Psoas muscle (tissue), 8 donors: ENCODE results near the gene SART1. TPM values are rescaled to one million over a fixed set of nuclear protein-coding genes. Genes with fewer than 3 reads are reported as not detected.

Experiments used
- ATAC-seq, 4 donors: fragments of 200-7000 bp; cut with Tn5 transposase; one replicate each; pipeline ENCODE4 v1.9.1; 2020; ENCODE audit warnings: moderate library complexity in 3 of 4, mild to moderate bottlenecking in 2 of 4
- DNase-seq, 2 donors: peaks; one replicate each; pipeline ENCODE4 v3.0.0-alpha.2; 2020
- H3K27ac ChIP-seq: fragments of 200-600 bp; one replicate; pipeline ENCODE4 v1.8.0; 2022
- H3K27me3 ChIP-seq, 3 donors: fragments of 200-600 bp in 1 of 3; one replicate each; pipeline versions ENCODE4 v1.6.1 to v1.8.0; 2013 to 2022; ENCODE audit warnings: low read length in 2 of 3, mild to moderate bottlenecking in 2 of 3, moderate library complexity in 1 of 3; ENCODE audit not compliant: insufficient read depth in 3 of 3
- H3K36me3 ChIP-seq, 2 donors: fragments of 200-600 bp in 1 of 2; one replicate each; pipeline versions ENCODE4 v1.6.1 to v1.8.0; 2013 to 2022; ENCODE audit warnings: low read depth in 1 of 2, mild to moderate bottlenecking in 1 of 2, moderate library complexity in 1 of 2; ENCODE audit not compliant: insufficient read depth in 1 of 2
- H3K4me1 ChIP-seq: fragments of 200-600 bp; one replicate; pipeline ENCODE4 v1.8.0; 2022
- H3K4me3 ChIP-seq: fragments of 200-600 bp; one replicate; pipeline ENCODE4 v1.8.0; 2022; ENCODE audit warnings: mild to moderate bottlenecking
- H3K9me3 ChIP-seq: fragments of 200-600 bp; one replicate; pipeline ENCODE4 v1.8.0; 2022
- WGBS, 3 donors: extraction: QIAGEN DNeasy Blood & Tissue Kit; methylation state at CpG; one replicate each; pipeline versions ENCODE4 v1.1.6 to v1.1.7; 2013; 5-methylcytosine and 5-hydroxymethylcytosine counted together
- intact Hi-C, 2 donors: fragments of 100-400 bp; cut with DNase I; formaldehyde crosslinking; loops; one replicate each; pipeline versions ENCODE4 v1.11.0 to v1.14.2; 2022
- polyA plus RNA-seq, 3 donors: library from polyadenylated mRNA; stranded (reverse); fragments of 200-250 nt; gene quantifications; one replicate each; pipeline ENCODE4 v1.2.3, GENCODE V29; 2013
- total RNA-seq, 4 donors: library from RNA; stranded (reverse); fragmentation: NEBNext Ultra II Directional in 2 of 4; extraction: Animal tissue kit (Norgen Biotek cat#: 25700) in 2 of 4; gene quantifications; one replicate each; pipeline versions ENCODE4 v1.2.1 to v1.2.4, GENCODE V29; 2021 to 2023
- TF ChIP-seq, protein P1 (sequence below): fragments of 200-600 bp; IDR thresholded peaks from one replicate; pipeline ENCODE4 v1.8.0; 2022; ENCODE audit warnings: antibody characterized with exemption
- donor health status: healthy with polysubstance abuse.
- donor health status: DM: no; HTN: no; CAD: no; lungs with moderate emphysema.
- donor health status: Bipolar disorder and iron deficiency.
- donor health status: healthy.
- donor health status: DM: yes; HTN: yes; CAD: no.
- donor health status: DM: no; HTN: no; CAD: no.
- donor health status: DM: no; HTN: no; CAD: no.
- donor health status: DM: yes; HTN: yes; CAD: no.

SART1 gene
- total and polyA plus RNA-seq, 7 donors = 36.3 to 58.7 (median 49.2) TPM

DNA sequence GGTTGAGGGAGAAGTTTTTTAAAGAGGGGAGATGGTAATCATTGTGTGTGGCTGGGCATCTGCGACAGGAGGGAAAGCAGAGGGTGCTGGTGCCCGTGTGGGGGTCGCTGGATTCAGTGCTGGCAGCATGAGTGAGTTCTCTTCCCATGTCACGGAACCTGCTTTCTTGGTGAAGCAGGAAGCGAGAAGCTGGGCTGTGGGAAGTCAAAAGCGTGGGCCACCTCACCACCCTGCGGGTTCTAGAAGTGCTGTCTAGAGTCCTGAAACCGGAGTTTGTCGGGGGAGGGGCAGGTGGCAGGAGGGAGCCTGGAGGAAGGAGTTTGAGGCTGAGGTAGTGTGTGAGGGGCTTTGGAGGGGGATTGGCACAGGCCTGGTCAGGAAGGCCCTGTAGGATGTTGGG is 14.2 kb downstream of the SART1 start:
- Histone ChIP-seq H3K9me3 (no peaks in the 10 kb centered on the region), H3K4me3 (no peak overlapping the region), H3K4me1 (no peaks in the 10 kb centered on the region), H3K27ac (no peak overlapping the region), H3K27me3 (no peaks in the 10 kb centered on the region), H3K36me3 (peaks cover 8 to 83% of the 10 kb centered on the region in 2 donors)
- 92 to 93% (median 92%) methylated on average over 9 of the region's 9 CpGs for WGBS, 3 donors
- ATAC-seq (no peak), DNase-seq (no peak)
- TF ChIP-seq, protein P1, sequence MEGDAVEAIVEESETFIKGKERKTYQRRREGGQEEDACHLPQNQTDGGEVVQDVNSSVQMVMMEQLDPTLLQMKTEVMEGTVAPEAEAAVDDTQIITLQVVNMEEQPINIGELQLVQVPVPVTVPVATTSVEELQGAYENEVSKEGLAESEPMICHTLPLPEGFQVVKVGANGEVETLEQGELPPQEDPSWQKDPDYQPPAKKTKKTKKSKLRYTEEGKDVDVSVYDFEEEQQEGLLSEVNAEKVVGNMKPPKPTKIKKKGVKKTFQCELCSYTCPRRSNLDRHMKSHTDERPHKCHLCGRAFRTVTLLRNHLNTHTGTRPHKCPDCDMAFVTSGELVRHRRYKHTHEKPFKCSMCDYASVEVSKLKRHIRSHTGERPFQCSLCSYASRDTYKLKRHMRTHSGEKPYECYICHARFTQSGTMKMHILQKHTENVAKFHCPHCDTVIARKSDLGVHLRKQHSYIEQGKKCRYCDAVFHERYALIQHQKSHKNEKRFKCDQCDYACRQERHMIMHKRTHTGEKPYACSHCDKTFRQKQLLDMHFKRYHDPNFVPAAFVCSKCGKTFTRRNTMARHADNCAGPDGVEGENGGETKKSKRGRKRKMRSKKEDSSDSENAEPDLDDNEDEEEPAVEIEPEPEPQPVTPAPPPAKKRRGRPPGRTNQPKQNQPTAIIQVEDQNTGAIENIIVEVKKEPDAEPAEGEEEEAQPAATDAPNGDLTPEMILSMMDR = no peak
- intact Hi-C loops = no loop called here

DNA sequence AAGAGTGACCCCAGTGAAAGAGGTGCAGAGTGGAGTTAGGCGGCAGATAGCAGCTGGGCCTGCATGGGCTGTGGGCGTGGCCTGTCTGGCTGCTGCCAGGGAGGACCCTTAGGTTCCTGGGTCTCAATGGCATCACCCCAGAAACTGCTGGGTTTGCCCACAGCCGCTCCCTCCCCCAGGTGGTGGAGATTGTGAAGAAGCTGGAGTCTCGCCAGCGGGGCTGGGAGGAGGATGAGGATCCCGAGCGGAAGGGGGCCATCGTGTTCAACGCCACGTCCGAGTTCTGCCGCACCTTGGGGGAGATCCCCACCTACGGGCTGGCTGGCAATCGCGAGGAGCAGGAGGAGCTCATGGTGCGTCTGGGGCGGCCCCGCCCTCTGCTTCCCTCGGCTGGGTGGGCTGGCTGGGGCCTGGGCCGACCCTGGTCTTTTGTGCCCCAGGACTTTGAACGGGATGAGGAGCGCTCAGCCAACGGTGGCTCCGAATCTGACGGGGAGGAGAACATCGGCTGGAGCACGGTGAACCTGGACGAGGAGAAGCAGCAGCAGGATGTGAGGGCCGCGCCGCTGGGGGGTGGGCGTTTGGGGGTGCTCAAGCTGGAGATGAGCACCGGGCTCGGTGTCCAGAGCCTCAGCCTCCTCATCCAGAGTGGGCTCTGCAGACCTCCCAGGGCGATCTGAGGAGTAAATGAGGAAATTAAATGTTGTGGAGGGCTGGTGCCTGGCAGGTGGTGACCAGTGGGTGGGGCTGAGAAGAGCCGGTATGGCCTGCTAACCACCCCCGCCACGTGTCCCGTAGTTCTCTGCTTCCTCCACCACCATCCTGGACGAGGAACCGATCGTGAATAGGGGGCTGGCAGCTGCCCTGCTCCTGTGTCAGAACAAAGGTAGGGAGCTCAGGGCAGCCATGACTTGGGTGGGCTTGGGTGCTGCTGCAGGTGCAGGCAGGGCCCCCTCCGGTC is 15.0 kb downstream of the SART1 start:
- H3K9me3 ChIP-seq = no peaks in the 10 kb centered on the region
- intact Hi-C loops = no loop called here
- no peak for ATAC-seq
- WGBS, 3 donors = 83 to 89% (median 85%) methylated on average over 39 to 43 of the region's 43 CpGs
- DNase-seq = no peak
- no peak overlapping the region for H3K27ac ChIP-seq
- H3K4me1 ChIP-seq = no peaks in the 10 kb centered on the region
- no peak overlapping the region for H3K4me3 ChIP-seq
- H3K36me3 ChIP-seq = peaks cover 8 to 83% of the 10 kb centered on the region in 2 donors
- TF ChIP-seq, protein P1 = no peak
- no peaks in the 10 kb centered on the region for H3K27me3 ChIP-seq

DNA sequence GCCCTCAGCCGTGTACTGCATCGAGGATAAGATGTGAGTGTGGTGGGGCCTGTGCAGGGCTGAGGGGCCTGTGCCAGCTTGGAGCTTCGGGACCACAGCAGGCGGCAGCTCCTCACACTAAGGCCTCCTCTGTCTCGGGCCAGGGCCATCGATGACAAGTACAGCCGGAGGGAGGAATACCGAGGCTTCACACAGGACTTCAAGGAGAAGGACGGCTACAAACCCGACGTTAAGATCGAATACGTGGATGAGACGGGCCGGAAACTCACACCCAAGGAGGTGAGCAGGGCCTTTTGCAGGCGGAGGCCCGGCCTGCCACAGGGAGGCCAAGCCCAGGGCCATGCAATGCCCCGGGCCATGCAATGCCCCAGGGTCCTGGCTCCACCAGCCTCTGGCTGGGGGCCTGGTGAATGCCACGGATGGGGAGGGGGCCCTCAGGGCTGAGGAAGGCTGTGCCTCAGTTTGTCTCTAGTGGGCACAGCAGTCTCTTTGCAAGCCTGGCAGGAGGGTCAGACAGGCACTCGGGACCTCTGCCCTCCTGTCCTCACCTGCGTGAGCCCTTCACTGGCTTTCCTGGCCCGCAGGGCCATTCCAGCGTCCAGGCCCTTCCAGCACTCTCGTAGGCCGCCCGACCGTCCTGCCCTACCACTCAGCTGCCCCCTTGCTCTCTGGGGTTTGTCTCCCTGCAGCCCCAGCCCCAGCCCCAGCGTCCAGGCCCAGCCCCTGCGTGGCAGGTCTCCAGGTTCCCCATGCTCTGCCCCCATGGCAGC is 16.3 kb downstream of the SART1 start:
- 84 to 87% (median 86%) methylated on average over 28 to 29 of the region's 29 CpGs for WGBS, 3 donors
- ATAC-seq = no peak

DNA sequence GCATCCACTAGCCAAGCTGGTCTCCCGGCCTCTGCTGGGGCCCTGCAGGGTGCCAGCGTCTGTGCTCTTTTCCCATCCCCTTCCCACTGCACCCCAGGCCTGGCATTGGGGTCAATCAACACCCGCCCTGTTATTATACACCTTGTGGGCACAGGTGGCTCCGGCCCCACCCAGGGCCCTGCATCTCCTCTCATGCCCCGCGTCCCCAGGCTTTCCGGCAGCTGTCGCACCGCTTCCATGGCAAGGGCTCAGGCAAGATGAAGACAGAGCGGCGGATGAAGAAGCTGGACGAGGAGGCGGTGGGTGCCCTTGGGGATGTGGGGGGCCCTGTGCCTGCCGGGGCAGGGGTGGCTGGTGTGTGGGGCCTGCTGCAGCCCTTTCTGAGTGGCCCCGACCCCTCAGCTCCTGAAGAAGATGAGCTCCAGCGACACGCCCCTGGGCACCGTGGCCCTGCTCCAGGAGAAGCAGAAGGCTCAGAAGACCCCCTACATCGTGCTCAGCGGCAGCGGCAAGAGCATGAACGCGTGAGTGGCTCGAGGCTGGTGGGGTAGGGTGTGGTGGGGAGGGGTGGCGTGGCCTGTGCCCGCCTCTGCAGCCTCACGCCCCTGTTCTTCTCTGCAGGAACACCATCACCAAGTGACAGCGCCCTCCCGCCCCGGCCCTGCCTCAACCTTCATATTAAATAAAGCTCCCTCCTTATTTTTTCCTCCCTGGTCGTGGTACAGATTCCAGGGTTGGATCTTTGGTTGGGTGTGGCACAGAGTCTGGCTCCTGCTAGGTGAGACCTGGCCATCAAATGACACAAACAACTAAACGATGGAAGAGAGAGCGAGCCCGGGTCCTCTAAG is 17.1 kb downstream of the SART1 start:
- WGBS, 3 donors = 89 to 92% (median 89%) methylated on average over 28 to 34 of the region's 34 CpGs
- intact Hi-C loops = no loop called here

More for the DNA sequence above, 16.3 kb downstream of the SART1 start:
- Histone ChIP-seq H3K4me3 (no peak overlapping the region), H3K27ac (no peak overlapping the region), H3K36me3 (peaks cover 8 to 70% of the 10 kb centered on the region in 2 donors), H3K27me3 (no peaks in the 10 kb centered on the region), H3K4me1 (no peaks in the 10 kb centered on the region), H3K9me3 (no peaks in the 10 kb centered on the region)
- TF ChIP-seq, protein P1 = no peak
- no peak for DNase-seq
- intact Hi-C loops = no loop called here

More for the DNA sequence above, 17.1 kb downstream of the SART1 start:
- Histone ChIP-seq H3K27ac (no peak overlapping the region), H3K4me1 (no peaks in the 10 kb centered on the region), H3K4me3 (no peak overlapping the region), H3K27me3 (no peaks in the 10 kb centered on the region), H3K9me3 (no peaks in the 10 kb centered on the region), H3K36me3 (peaks cover 8 to 62% of the 10 kb centered on the region in 2 donors)
- no peak for DNase-seq
- TF ChIP-seq, protein P1 = no peak
- no peak for ATAC-seq
